ENCODE measurements around the gene CD55. TPM values are rescaled to one million over a fixed set of nuclear protein-coding genes. Genes with fewer than 3 reads are reported as not detected.

Gene CD55
- total and polyA plus RNA-seq, 2 of the 8 experiments (the other 6 are each of a cell fraction or from before 2014, with no cell fraction given), result 20.1 to 22.8 TPM

DNA sequence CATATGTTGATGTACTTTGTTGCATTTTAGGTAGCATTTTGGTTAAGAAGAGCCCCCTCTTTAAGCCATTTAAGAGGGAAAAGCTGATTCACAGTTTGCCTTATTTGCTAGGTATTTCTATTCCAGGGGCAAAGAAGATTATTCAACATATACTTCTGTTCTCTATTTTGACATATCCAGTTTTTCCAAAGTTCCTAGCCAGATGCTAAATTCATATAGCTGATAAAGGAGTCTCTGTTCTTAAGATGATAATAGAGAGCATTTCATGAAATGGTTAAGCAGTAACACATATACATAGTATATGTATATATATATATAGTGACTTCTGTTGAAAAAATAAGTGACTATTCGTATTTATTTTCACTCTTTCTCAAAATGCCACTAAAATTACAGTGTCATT is 15.5 kb upstream of the CD55 start:
- POLR2A ChIA-PET (ENCODE audit: partially characterized antibody), result interaction anchor here (1.5 kb wide), 1 partner anchor 8 kb away, joined by 5 read pairs; no protein-coding TSS in a partner anchor
- WGBS, 2 experiments (ENCODE audit: extremely low coverage in 1 of 2, insufficient coverage in 1 of 2, insufficient read length in 1 of 2, insufficient replicate concordance in 2 of 2, low coverage in 1 of 2, low lambda C conversion rate in 2 of 2, missing lambda C conversion rate in 1 of 2), result 84% methylated on average over 1 of the region's 1 CpG; no CpG with 5 or more reads in 1 of the 2 experiments
- no peak for TF ChIP-seq POLR2A (IDR thresholded peaks at IDR 0.05; ENCODE audit: control extremely low read depth in 1 of 2, low read depth in 2 of 2, low read length in 2 of 2)
- TF ChIP-seq RBBP5 (IDR thresholded peaks at IDR 0.05; ENCODE audit: borderline replicate concordance, low read depth, low read length), result no peak
- TF ChIP-seq TBP (IDR thresholded peaks at IDR 0.05; ENCODE audit: low read depth, low read length), result no peak
- no peak for TF ChIP-seq NANOG (IDR thresholded peaks at IDR 0.05; ENCODE audit: insufficient read depth, low read depth, low read length, poor library complexity, severe bottlenecking)
- TF ChIP-seq, protein P1, sequence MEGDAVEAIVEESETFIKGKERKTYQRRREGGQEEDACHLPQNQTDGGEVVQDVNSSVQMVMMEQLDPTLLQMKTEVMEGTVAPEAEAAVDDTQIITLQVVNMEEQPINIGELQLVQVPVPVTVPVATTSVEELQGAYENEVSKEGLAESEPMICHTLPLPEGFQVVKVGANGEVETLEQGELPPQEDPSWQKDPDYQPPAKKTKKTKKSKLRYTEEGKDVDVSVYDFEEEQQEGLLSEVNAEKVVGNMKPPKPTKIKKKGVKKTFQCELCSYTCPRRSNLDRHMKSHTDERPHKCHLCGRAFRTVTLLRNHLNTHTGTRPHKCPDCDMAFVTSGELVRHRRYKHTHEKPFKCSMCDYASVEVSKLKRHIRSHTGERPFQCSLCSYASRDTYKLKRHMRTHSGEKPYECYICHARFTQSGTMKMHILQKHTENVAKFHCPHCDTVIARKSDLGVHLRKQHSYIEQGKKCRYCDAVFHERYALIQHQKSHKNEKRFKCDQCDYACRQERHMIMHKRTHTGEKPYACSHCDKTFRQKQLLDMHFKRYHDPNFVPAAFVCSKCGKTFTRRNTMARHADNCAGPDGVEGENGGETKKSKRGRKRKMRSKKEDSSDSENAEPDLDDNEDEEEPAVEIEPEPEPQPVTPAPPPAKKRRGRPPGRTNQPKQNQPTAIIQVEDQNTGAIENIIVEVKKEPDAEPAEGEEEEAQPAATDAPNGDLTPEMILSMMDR (IDR thresholded peaks at IDR 0.05; ENCODE audit: control extremely low read depth in 1 of 3, insufficient read depth in 1 of 3, low read depth in 1 of 3, low read length in 3 of 3), result no peak
- TF ChIP-seq CEBPB (IDR thresholded peaks at IDR 0.05; ENCODE audit: low read depth, low read length), result no peak
- no peak for TF ChIP-seq ZNF274 (IDR thresholded peaks at IDR 0.05; ENCODE audit: borderline replicate concordance, extremely low read depth, low read length)
- TF ChIP-seq GTF2F1 (IDR thresholded peaks at IDR 0.05; ENCODE audit: borderline replicate concordance, low read depth, low read length), result no peak
- no peak for TF ChIP-seq KDM4A (IDR thresholded peaks at IDR 0.05; ENCODE audit: low read depth, low read length, severe bottlenecking)
- no peak for TF ChIP-seq EP300 (IDR thresholded peaks at IDR 0.05; ENCODE audit: borderline replicate concordance in 1 of 2, low read depth in 2 of 2, low read length in 2 of 2)
- TF ChIP-seq SIX5 (IDR thresholded peaks at IDR 0.05; ENCODE audit: low read depth, low read length), result no peak

More for the DNA sequence above, 15.5 kb upstream of the CD55 start:
- H3K9ac ChIP-seq (replicated peaks in 1 of 4; ENCODE audit: extremely low read depth in 1 of 4, low read depth in 3 of 4, low read length in 3 of 4), result no peak overlapping the region
- no peak overlapping the region for H2AK5ac ChIP-seq (ENCODE audit: low read depth, low read length)
- no peaks in the 10 kb centered on the region for H3K27me3 ChIP-seq (replicated peaks in 1 of 4; ENCODE audit: control insufficient read depth in 3 of 4, extremely low read depth in 1 of 4, insufficient read depth in 3 of 4, low read length in 3 of 4)
- peaks cover 2 to 8% (median 6%) of the 10 kb centered on the region in 4 experiments; a peak in 5 of 7 replicates for H3K4me1 ChIP-seq (replicated peaks in 1 of 4; ENCODE audit: control insufficient read depth in 3 of 4, insufficient read depth in 4 of 4, low read length in 3 of 4)
- no peak overlapping the region for H3K4me2 ChIP-seq (ENCODE audit: insufficient read depth in 1 of 2, low read depth in 2 of 2, low read length in 2 of 2)
- no peak overlapping the region for H2BK15ac ChIP-seq (ENCODE audit: low read length)
- H3K79me2 ChIP-seq (ENCODE audit: control insufficient read depth in 1 of 2, insufficient read depth in 2 of 2, low read length in 2 of 2), result no peaks in the 10 kb centered on the region
- H4K20me1 ChIP-seq (replicated peaks in 1 of 2; ENCODE audit: control insufficient read depth in 1 of 2, insufficient read depth in 2 of 2, low read length in 2 of 2), result no peaks in the 10 kb centered on the region
- no peak overlapping the region for H3K4ac ChIP-seq (replicated peaks; ENCODE audit: insufficient read length, low read depth, low read length)
- no peak overlapping the region for H3K18ac ChIP-seq (ENCODE audit: extremely low read depth, low read length)
- no peak overlapping the region for H3K14ac ChIP-seq (ENCODE audit: insufficient read length)
- no peak overlapping the region for H3K4me3 ChIP-seq (ENCODE audit: extremely low read depth in 1 of 4, insufficient read depth in 2 of 4, low read depth in 3 of 4, low read length in 4 of 4)
- FAIRE-seq, result no peak
- no peak overlapping the region for H3K23ac ChIP-seq (ENCODE audit: insufficient read length)
- H3K56ac ChIP-seq (replicated peaks; ENCODE audit: insufficient read length, low read depth, low read length), result no peak overlapping the region
- no peak overlapping the region for H2AFZ ChIP-seq (ENCODE audit: low read length)
- no peaks in the 10 kb centered on the region for H3K79me1 ChIP-seq (ENCODE audit: low read depth, low read length)
- H4K8ac ChIP-seq (ENCODE audit: extremely low read depth, insufficient read depth, low read length), result no peak overlapping the region
- no peak for DNase-seq (ENCODE audit: low read depth in 1 of 2, low spot score in 2 of 2)
- CTCF ChIA-PET (ENCODE audit: partially characterized antibody), result interaction anchor here (0.5 to 1.0 kb wide), 2 partner anchors 92 to 1480 kb away, joined by 3 read pairs; no protein-coding TSS in a partner anchor
- H2BK120ac ChIP-seq (replicated peaks; ENCODE audit: low read depth, low read length), result no peak overlapping the region
- no peaks in the 10 kb centered on the region for H3K36me3 ChIP-seq (ENCODE audit: control insufficient read depth in 2 of 4, insufficient read depth in 4 of 4, low read length in 3 of 4)
- no peaks in the 10 kb centered on the region for H3K9me3 ChIP-seq (ENCODE audit: insufficient read depth in 2 of 2, low read depth in 1 of 2, low read length in 1 of 2)
- no peaks in the 10 kb centered on the region for H3K23me2 ChIP-seq (ENCODE audit: low read depth, low read length)
- no peak overlapping the region for H2BK20ac ChIP-seq (ENCODE audit: low read length)
- H3K27ac ChIP-seq (ENCODE audit: low read depth, low read length), result no peak overlapping the region
- no peak overlapping the region for H4K5ac ChIP-seq (ENCODE audit: insufficient read length, low read depth, low read length)
- H2BK5ac ChIP-seq (ENCODE audit: low read depth, low read length), result no peak overlapping the region
- no peak overlapping the region for H2BK12ac ChIP-seq (ENCODE audit: low read depth, low read length)
- no peak overlapping the region for H4K91ac ChIP-seq (replicated peaks; ENCODE audit: insufficient read length, low read length)
